ENCODE results near the gene CNTNAP4. TPM values are rescaled to one million over a fixed set of nuclear protein-coding genes. Genes with fewer than 3 reads are reported as not detected.

CNTNAP4 gene
- total and polyA plus RNA-seq, 3 experiments from 2014 or later = not detected

GRCh38 chr16:76292218-76292617 is 15.0 kb downstream of the CNTNAP4 start:
- Mint-ChIP-seq H3K4me1 (no peaks in the 10 kb centered on the region), H3K27ac (no peak overlapping the region), H3K4me3 (no peak overlapping the region), H3K27me3 (peaks cover 0 to 2% of the 10 kb centered on the region in 2 donors), H3K36me3 (no peaks in the 10 kb centered on the region), H3K9me3 (peaks cover 8 to 22% (median 18%) of the 10 kb centered on the region in 5 donors)
- H3K27ac ChIP-seq (ENCODE audit: low read depth, low read length) = no peak overlapping the region
- no peaks in the 10 kb centered on the region for H3K4me1 ChIP-seq (ENCODE audit: insufficient read depth, low read length)
- no peaks in the 10 kb centered on the region for H3K27me3 ChIP-seq (ENCODE audit: insufficient read depth, low read length, poor library complexity, severe bottlenecking)
- ChIA-PET POLR2A (no interaction called here), CTCF (no interaction called here)
- no peak for DNase-seq
- H3K9me3 ChIP-seq (ENCODE audit: low read length) = peaks cover 4% of the 10 kb centered on the region
- no peak overlapping the region for H3K4me3 ChIP-seq (ENCODE audit: low read length)
- H3K36me3 ChIP-seq (ENCODE audit: insufficient read depth, low read length) = no peaks in the 10 kb centered on the region

- POLR2A ChIA-PET = no interaction called here
- Mint-ChIP-seq H3K27me3 (peaks cover 0 to 4% of the 10 kb centered on the region in 2 donors), H3K36me3 (no peaks in the 10 kb centered on the region), H3K4me1 (no peaks in the 10 kb centered on the region), H3K9me3 (peaks cover 4 to 28% (median 12%) of the 10 kb centered on the region in 5 donors), H3K27ac (no peak overlapping the region), H3K4me3 (no peak overlapping the region)
- H3K9me3 ChIP-seq (ENCODE audit: low read length) = peaks cover 4% of the 10 kb centered on the region
- CTCF ChIA-PET = no interaction called here
- no peaks in the 10 kb centered on the region for H3K4me1 ChIP-seq (ENCODE audit: insufficient read depth, low read length)
- no peak for DNase-seq
- no peak overlapping the region for H3K4me3 ChIP-seq (ENCODE audit: low read length)
- no peak overlapping the region for H3K27ac ChIP-seq (ENCODE audit: low read depth, low read length)
- H3K36me3 ChIP-seq (ENCODE audit: insufficient read depth, low read length) = no peaks in the 10 kb centered on the region
- H3K27me3 ChIP-seq (ENCODE audit: insufficient read depth, low read length, poor library complexity, severe bottlenecking) = no peaks in the 10 kb centered on the region
These were observed 16.8 kb downstream of the CNTNAP4 start for GRCh38 chr16:76293980-76294379.

GRCh38 chr16:76294396-76295214 is 17.4 kb downstream of the CNTNAP4 start:
- ChIA-PET POLR2A (no interaction called here), CTCF (no interaction called here)
- Mint-ChIP-seq H3K36me3 (no peaks in the 10 kb centered on the region), H3K4me1 (no peaks in the 10 kb centered on the region), H3K9me3 (peaks cover 3 to 25% (median 12%) of the 10 kb centered on the region in 5 donors), H3K4me3 (no peak overlapping the region), H3K27ac (no peak overlapping the region), H3K27me3 (peaks cover 0 to 4% of the 10 kb centered on the region in 2 donors)
- peaks cover 4% of the 10 kb centered on the region for H3K9me3 ChIP-seq (ENCODE audit: low read length)
- H3K27me3 ChIP-seq (ENCODE audit: insufficient read depth, low read length, poor library complexity, severe bottlenecking) = no peaks in the 10 kb centered on the region
- H3K4me3 ChIP-seq (ENCODE audit: low read length) = no peak overlapping the region
- H3K27ac ChIP-seq (ENCODE audit: low read depth, low read length) = no peak overlapping the region
- H3K4me1 ChIP-seq (ENCODE audit: insufficient read depth, low read length) = no peaks in the 10 kb centered on the region
- no peaks in the 10 kb centered on the region for H3K36me3 ChIP-seq (ENCODE audit: insufficient read depth, low read length)
- no peak for DNase-seq

- no peak overlapping the region for H3K4me3 ChIP-seq (ENCODE audit: low read length)
- POLR2A ChIA-PET = no interaction called here
- H3K4me1 ChIP-seq (ENCODE audit: insufficient read depth, low read length) = no peaks in the 10 kb centered on the region
- CTCF ChIA-PET = no interaction called here
- Mint-ChIP-seq H3K36me3 (no peaks in the 10 kb centered on the region), H3K4me3 (no peak overlapping the region), H3K9me3 (peaks cover 0 to 22% (median 9%) of the 10 kb centered on the region in 5 donors), H3K27ac (no peak overlapping the region), H3K4me1 (no peaks in the 10 kb centered on the region), H3K27me3 (peaks cover 0 to 1% of the 10 kb centered on the region in 2 donors)
- DNase-seq = no peak
- no peaks in the 10 kb centered on the region for H3K9me3 ChIP-seq (ENCODE audit: low read length)
- H3K27me3 ChIP-seq (ENCODE audit: insufficient read depth, low read length, poor library complexity, severe bottlenecking) = no peaks in the 10 kb centered on the region
- no peaks in the 10 kb centered on the region for H3K36me3 ChIP-seq (ENCODE audit: insufficient read depth, low read length)
- H3K27ac ChIP-seq (ENCODE audit: low read depth, low read length) = no peak overlapping the region
These were observed 20.7 kb downstream of the CNTNAP4 start for GRCh38 chr16:76297941-76298340.

GRCh38 chr16:76303637-76304314 is 26.6 kb downstream of the CNTNAP4 start:
- H3K4me1 ChIP-seq (ENCODE audit: insufficient read depth, low read length) = no peaks in the 10 kb centered on the region
- DNase-seq = no peak
- no peak overlapping the region for H3K4me3 ChIP-seq (ENCODE audit: low read length)
- H3K36me3 Mint-ChIP-seq = no peaks in the 10 kb centered on the region
- no peaks in the 10 kb centered on the region for H3K4me1 Mint-ChIP-seq
- H3K4me3 Mint-ChIP-seq = no peak overlapping the region
- POLR2A ChIA-PET = no interaction called here
- no peak overlapping the region for H3K27ac Mint-ChIP-seq
- no peaks in the 10 kb centered on the region for H3K36me3 ChIP-seq (ENCODE audit: insufficient read depth, low read length)
- H3K9me3 ChIP-seq (ENCODE audit: low read length) = no peaks in the 10 kb centered on the region
- no peaks in the 10 kb centered on the region for H3K27me3 Mint-ChIP-seq
- no peak overlapping the region for H3K27ac ChIP-seq (ENCODE audit: low read depth, low read length)
- no peaks in the 10 kb centered on the region for H3K27me3 ChIP-seq (ENCODE audit: insufficient read depth, low read length, poor library complexity, severe bottlenecking)
- CTCF ChIA-PET = no interaction called here
- peaks cover 0 to 19% (median 5%) of the 10 kb centered on the region in 5 donors for H3K9me3 Mint-ChIP-seq

GRCh38 chr16:76309639-76310335 is 32.6 kb downstream of the CNTNAP4 start:
- no peaks in the 10 kb centered on the region for H3K9me3 ChIP-seq (ENCODE audit: low read length)
- no peaks in the 10 kb centered on the region for H3K27me3 ChIP-seq (ENCODE audit: insufficient read depth, low read length, poor library complexity, severe bottlenecking)
- no peaks in the 10 kb centered on the region for H3K36me3 Mint-ChIP-seq
- DNase-seq = no peak
- ChIA-PET POLR2A (no interaction called here), CTCF (no interaction called here)
- no peaks in the 10 kb centered on the region for H3K36me3 ChIP-seq (ENCODE audit: insufficient read depth, low read length)
- no peaks in the 10 kb centered on the region for H3K4me1 Mint-ChIP-seq
- H3K27ac Mint-ChIP-seq = no peak overlapping the region
- H3K27me3 Mint-ChIP-seq = peaks cover 0 to 1% of the 10 kb centered on the region in 2 donors
- H3K4me3 Mint-ChIP-seq = no peak overlapping the region
- H3K9me3 Mint-ChIP-seq = peaks cover 1 to 25% (median 5%) of the 10 kb centered on the region in 5 donors
- no peak overlapping the region for H3K4me3 ChIP-seq (ENCODE audit: low read length)
- H3K27ac ChIP-seq (ENCODE audit: low read depth, low read length) = no peak overlapping the region
- no peaks in the 10 kb centered on the region for H3K4me1 ChIP-seq (ENCODE audit: insufficient read depth, low read length)

- Histone ChIP-seq H3K27ac (ENCODE audit: low read depth, low read length) (no peak overlapping the region), H3K27me3 (ENCODE audit: insufficient read depth, low read length, poor library complexity, severe bottlenecking) (no peaks in the 10 kb centered on the region), H3K4me3 (ENCODE audit: low read length) (no peak overlapping the region), H3K36me3 (ENCODE audit: insufficient read depth, low read length) (no peaks in the 10 kb centered on the region), H3K9me3 (ENCODE audit: low read length) (no peaks in the 10 kb centered on the region), H3K4me1 (ENCODE audit: insufficient read depth, low read length) (no peaks in the 10 kb centered on the region)
- peaks cover 0 to 1% of the 10 kb centered on the region in 2 donors for H3K27me3 Mint-ChIP-seq
- H3K27ac Mint-ChIP-seq = no peak overlapping the region
- H3K36me3 Mint-ChIP-seq = no peaks in the 10 kb centered on the region
- no peak overlapping the region for H3K4me3 Mint-ChIP-seq
- H3K9me3 Mint-ChIP-seq = peaks cover 1 to 17% (median 3%) of the 10 kb centered on the region in 5 donors
- ChIA-PET CTCF (no interaction called here), POLR2A (no interaction called here)
- DNase-seq = no peak
- H3K4me1 Mint-ChIP-seq = no peaks in the 10 kb centered on the region
These were observed 34.1 kb downstream of the CNTNAP4 start for GRCh38 chr16:76311260-76311659.

- CTCF ChIA-PET = no interaction called here
- Mint-ChIP-seq H3K4me1 (no peaks in the 10 kb centered on the region), H3K4me3 (no peak overlapping the region), H3K27ac (no peak overlapping the region), H3K36me3 (no peaks in the 10 kb centered on the region), H3K9me3 (peaks cover 0 to 14% (median 9%) of the 10 kb centered on the region in 5 donors), H3K27me3 (no peaks in the 10 kb centered on the region)
- POLR2A ChIA-PET = no interaction called here
- no peaks in the 10 kb centered on the region for H3K27me3 ChIP-seq (ENCODE audit: insufficient read depth, low read length, poor library complexity, severe bottlenecking)
- no peaks in the 10 kb centered on the region for H3K36me3 ChIP-seq (ENCODE audit: insufficient read depth, low read length)
- no peaks in the 10 kb centered on the region for H3K4me1 ChIP-seq (ENCODE audit: insufficient read depth, low read length)
- no peaks in the 10 kb centered on the region for H3K9me3 ChIP-seq (ENCODE audit: low read length)
- no peak for DNase-seq
- no peak overlapping the region for H3K4me3 ChIP-seq (ENCODE audit: low read length)
- H3K27ac ChIP-seq (ENCODE audit: low read depth, low read length) = no peak overlapping the region
These were observed 41.4 kb downstream of the CNTNAP4 start for GRCh38 chr16:76318565-76318964.
